HG02884 (cell line): Measurements from ENCODE around the gene RPL39.
"Not testable (repeated sequence)": the region's sequence is repeated elsewhere in the genome, so short reads cannot be mapped to it uniquely, and the experiment has no call there.

Experiments used
- ATAC-seq: cut with Tn5 transposase; IDR thresholded peaks from one replicate; pipeline ENCODE4 v1.9.1; 2021; ENCODE audit warnings: mild to moderate bottlenecking, moderate library complexity; ENCODE audit not compliant: unreplicated experiment

Gene RPL39

DNA sequence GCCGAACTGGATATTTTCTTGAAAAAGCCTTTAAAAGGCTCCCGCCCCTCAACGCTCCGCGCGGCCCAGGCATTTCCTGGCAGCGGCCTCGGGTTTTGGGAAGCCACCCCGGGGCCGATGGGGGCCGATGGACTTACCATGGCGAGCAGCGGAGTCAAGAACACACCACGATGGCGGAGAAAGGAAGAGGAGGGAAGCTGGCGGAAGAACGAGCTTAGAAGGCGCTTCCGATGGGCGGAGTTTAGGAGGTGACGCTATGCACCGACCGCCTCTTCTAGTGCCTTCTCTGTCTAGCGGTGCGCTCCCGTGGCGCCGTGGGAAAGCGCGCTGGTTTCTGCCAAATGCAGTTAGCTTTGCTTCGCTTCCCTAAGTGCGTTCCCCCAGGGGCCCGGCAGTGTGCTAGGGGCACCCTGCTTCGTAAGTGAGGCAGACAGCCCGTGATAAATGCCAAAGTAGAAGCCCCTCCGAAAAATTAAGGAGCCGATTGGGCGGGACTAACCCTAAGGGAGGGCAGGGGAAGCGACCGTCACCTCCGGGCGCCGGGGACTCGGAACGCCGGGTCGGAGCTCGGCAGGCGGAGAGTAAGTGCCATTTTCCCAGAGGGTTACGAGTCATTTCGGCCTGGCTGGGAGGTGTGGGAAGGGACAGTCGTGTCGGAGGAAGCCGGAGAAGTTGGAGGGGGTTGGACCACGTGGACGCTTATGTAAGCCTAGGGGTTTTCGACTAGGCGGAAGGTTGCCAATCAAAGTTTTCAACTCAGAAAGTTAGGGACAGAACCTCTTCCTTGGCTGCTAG, at the start of gene RPL39:
RPL39 (minus strand) TSS at position 194 of the 795 bp plus-strand sequence; CDS start at position 140, 54 bp downstream.
- ATAC-seq, result peak; percentile 77

DNA sequence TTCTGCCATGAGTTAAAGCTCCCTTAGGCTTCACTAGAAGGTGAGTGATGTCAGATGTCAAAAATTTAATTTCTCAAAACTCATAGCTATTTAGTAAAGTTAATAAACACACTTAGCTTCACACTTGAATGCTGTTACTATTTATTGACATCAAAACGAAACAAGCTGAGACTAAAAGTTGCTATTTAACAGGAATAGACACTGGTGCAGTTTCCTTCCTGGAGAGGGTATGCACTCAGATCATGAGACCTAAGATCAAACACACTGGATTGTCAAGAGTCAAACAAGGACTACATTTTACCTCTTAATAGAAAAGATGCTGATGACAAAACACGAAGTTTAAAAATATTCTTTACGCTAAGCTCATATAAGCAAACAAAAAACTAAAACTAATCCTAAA, 42.5 kb upstream of the RPL39 start:
- ATAC-seq, result no peak

DNA sequence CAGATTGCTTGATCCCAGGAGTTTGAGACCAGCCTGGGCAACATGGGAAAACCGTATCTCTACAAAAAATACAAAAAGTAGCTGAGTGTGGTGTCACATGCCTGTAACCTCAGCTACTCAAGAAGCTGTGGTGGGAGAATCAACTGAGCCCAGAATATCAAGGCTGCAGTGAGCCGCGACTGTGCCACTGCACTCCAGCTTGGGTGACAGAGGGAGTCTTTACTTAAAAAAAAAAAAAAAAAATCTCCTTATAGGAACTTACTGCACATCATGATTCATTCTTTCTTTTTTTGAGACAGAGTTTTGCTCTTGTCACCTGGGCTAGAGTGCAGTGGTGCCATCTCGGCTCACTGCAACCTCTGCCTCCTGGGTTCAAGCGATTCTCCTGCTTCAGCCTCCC, 37.0 kb upstream of the RPL39 start:
- no peak for ATAC-seq

DNA sequence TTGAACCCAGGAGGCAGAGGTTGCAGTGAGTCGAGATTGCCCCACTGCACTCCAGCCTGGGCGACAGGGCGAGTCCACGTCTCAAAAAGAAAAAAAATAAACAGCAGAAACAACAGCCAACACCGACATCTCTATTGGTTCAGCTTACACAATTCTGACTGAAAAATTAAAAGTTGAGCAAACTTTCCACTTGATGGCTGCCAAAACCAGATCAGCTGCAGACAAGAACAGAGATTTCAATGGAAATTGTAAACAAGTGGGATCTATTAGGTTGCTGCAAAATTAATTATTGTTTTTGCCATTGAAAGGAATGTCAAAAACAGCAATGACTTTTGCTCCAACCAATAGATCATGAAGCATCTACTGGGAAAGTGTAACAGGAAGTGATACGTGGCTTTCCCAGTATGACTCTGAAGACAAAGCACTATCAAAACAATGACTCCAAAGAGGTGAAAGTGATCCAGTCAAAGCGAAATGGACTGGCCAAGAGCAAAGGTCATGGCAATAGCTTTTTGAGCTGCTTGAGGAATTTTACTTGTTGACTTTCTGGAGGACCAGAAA, 35.0 kb upstream of the RPL39 start:
- no peak for ATAC-seq

DNA sequence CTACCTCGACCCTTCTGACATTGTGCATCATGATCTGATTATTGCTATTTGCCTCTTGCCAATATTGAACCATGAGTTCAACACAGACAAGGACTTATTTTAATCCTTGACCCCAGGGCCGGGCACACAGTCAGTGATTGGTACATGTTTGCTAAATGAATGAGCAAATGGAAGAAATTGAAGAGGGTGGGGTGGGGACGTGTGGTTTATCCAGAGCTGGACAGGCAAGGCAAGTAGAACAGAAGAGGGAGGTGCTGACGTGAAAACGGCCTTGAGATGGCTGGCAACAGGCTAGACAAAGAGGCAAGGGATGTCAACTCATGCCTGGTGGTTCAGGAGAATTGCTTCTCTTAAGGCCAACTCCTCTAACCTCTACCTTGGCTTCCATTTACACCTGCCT, 32.8 kb upstream of the RPL39 start:
- not testable (repeated sequence) for ATAC-seq

DNA sequence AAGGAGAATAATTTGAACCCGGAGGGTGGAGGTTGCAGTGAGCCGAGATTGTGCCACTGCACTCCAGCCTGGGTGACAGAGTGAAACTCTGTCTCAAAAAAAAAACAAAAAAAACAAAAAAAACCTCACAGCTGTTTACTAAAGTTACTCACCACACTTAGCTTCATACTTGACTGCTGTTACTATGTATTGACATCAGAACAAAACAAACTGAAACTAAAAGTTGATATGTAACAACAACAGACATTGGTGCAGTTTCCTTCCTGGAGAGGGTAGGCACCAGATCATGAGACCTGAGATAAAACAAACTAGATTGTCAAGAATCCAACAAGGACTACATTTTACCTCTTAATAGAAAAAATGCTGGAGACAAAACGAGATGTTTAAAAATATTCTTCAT, 30.3 kb upstream of the RPL39 start:
- ATAC-seq, result peak; percentile 85

DNA sequence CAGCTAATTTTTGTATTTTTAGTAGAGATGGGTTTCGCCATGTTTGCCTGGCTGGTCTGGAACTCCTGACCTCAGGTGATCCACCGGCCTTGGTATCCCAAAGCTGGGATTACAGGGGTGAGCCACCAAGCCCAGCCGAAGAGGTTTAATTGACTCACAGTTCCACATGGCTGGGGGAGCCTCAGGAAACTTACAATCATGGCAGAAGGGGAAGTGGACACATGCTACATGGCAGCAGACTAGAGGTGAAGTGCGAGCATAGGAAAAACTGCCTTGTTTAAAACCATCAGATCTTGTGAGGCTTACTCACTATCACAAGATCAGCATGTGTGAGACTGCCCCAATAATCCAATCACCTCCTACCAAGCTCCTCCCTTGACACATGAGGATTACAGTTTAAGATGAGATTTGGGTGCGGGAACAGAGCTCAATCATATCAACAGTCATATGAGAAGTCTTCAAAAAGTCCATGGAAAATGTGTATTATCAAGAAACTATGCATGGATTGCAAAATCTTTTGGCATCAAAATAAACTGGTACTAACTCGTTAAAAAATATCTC, 25.8 kb upstream of the RPL39 start:
- no peak for ATAC-seq

DNA sequence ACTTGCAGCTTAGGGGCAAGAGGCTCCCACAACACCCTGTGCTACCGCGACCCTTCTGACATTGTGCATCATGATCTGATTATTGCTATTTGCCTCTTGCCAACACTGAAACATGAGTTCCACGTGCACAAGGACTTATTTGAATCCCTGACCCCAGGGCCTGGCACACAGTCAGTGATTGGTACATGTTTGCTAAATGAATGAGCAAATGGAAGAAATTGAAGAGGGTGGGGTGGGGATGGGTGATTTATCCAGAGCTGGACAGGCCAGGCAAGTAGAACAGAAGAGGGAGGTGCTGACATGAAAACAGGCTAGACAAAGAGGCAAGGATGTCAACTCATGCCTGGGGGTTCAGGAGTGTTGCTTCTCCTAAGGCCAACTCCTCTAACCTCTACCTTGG, 24.9 kb upstream of the RPL39 start:
- no peak for ATAC-seq

DNA sequence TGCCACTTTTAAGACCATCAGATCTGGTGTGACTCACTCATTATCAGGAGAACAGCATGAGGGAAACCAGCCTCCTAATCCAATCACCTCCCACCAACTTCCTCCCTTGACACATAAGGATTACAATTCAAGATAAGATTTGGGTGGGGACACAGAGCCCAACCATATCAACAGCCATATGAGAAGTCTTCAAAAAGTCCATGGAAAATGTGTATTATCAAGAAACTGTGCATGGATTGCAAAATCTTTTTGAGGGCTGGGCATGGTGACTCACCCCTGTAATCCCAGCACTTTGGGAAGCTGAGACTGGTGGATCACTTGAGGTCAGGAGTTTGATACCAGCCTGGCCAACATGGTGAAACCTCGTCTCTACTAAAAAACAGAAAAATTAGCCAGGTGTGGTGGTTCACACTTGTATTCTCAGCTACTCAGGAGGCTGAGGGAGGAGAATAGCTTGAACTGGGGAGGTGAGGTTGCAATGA, 17.8 kb upstream of the RPL39 start:
- ATAC-seq, result no peak

DNA sequence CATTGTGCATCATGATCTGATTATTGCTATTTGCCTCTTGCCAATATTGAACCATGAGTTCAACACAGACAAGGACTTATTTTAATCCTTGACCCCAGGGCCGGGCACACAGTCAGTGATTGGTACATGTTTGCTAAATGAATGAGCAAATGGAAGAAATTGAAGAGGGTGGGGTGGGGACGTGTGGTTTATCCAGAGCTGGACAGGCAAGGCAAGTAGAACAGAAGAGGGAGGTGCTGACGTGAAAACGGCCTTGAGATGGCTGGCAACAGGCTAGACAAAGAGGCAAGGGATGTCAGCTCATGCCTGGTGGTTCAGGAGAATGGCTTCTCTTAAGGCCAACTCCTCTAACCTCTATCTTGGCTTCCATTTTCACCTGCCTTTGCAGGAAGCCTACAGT, 17.0 kb upstream of the RPL39 start:
- not testable (repeated sequence) for ATAC-seq

DNA sequence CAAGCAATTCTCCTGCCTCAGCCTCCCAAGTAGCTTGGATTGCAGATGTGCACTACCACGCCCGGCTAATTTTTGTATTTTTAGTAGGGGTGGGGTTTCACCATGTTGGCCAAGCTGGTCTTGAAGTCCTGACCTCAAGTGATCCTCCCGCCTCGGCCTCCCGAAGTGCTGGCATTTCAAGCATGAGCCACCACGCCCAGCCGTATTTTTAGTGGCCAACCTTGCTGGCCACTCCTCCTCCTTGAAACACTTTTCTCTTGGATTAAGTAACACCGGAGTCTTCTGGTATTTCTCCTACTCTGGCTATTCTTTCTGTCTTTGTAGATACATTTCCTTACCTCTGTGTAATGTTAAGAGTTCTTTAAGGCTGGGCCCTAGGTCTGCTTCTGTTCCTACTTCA, 11.1 kb upstream of the RPL39 start:
- no peak for ATAC-seq

DNA sequence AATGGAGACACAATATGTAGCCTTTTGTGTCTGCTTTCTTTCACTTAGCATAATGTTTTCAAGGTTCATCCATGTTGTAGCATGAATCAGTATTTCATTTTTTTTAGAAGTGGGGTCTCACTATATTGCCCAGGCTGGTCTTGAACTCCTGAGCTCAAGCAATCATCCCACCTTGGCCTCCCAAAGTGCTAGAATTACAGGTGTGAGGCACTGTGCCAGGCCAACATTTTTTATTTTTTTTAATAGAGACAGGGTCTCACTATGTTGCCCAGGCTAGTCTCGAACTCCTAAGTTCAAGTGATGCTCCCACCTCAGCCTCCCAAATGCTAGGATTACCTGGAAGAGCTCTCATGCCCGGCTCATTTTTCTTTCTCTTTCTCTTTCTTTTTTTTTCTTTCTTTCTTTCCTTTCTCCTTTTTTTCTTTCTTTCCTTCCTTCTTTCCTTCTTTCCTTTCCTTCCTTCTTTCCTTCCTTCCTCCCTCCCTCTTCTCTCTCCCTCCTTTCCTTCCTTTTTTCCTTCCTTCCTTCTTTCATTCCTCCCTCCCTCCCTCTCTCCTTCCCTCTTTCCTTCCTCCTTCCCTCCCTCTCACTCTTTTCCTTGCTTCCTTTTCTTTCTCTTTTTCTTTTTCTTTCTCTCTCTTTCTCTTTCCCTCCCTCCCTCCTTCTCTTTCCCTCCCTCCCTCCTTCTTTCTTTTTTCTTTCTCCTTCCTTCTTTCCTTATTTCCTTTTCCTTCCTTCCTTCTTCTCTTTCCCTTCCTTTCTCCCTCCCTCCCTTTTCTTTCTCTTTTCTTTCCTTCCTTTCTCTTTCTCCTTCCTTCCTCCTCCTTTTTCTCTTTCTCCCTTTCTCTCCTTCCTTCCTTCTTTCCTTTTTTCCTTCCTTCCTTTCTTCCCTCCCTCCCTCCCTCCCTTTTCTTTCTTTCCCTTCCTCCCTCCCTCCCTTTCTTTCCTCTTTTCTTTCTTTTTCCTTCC, 10.1 kb upstream of the RPL39 start:
- no peak for ATAC-seq

DNA sequence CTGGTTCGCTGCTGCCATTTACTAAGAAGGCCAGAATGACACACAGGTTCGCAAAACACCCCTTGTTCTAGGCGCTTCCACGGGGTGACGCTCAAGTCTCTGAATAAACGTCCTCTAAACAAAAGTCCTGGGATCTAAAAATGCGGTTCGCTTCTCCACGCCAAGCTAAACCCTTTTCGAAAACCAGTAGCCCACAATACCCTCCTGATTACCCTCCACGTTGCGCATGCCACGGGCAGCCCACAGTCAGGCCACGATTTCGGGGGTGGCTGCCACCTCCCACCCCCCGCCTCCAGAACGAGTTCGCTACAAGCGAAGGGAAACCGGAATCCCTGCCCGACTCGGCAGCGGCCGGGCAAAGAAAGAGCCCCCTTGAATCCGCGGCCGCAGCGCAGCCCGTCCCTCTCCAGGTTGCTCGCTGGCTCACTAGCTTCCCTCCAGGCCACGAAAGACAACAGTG, 423 bp downstream of the RPL39 start:
- ATAC-seq, result peak; percentile 11

DNA sequence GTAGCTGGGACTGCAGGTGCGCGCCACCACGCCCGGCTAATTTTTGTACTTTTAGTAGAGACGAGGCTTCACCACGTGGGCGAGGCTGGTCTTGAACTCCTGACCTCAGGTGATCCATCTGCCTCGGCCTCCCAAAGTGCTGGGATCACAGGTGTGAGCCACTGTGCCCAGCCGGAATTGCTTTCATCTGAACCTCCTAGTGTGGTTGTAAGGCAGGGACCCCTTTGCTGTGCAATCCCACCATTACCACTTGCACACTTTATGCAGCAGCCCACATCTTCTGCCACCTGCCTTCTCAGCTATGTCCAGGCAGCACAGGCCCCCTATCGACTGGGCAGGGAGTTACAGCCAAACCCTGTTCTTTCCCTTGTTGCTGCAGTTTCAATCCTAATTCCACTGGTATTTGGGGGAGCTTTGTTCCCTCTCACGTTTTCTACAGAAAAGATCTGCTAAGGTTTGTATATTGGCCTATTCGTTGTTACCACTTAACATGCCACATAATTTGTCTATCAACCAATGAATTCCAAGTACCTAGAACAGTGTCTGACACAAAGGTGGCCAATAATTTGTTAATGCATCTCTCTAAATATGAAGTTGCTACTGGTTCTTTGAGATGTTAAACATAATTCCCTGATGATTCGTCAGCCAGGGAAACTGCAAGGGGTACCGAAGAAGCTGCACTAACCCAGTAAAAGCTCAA, 6.5 kb downstream of the RPL39 start:
- ATAC-seq, result no peak

DNA sequence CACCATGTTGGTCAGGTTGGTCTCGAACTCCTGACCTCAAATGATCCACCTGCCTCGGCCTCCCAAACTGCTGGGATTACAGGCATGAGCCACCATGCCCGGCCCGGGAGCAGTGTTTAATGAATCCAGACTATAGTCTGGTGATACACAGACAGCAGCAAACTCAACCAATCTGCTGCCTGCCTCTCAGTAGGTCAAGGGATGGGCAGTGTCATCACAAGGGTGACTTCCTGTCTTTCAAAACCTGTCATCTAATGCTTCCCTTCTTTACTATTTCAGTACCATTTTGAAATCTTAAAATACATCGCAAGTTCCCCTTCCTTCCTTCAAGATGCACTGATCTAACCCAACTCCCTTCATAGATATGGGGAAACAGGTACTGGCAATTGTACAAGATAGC, 8.4 kb downstream of the RPL39 start:
- ATAC-seq, result no peak

DNA sequence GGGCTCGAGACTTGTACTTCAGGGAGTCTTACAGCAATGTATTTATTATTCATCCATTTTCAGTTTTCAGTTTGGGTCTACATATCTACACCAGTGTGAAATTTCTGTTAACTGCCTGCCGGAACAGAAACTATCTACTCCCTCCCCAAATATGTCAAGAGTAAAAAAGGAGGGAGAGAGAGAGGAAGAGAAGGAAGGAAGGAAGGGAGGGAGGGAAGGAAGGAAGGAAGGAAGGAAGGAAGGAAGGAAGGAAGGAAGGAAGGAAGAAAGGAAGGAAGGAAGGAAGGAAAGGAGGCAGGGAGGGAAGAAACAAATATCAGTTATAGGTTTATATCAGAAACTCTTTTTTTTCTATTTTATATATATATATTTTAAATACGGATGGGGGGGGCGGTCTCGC, 12.6 kb downstream of the RPL39 start:
- no peak for ATAC-seq

DNA sequence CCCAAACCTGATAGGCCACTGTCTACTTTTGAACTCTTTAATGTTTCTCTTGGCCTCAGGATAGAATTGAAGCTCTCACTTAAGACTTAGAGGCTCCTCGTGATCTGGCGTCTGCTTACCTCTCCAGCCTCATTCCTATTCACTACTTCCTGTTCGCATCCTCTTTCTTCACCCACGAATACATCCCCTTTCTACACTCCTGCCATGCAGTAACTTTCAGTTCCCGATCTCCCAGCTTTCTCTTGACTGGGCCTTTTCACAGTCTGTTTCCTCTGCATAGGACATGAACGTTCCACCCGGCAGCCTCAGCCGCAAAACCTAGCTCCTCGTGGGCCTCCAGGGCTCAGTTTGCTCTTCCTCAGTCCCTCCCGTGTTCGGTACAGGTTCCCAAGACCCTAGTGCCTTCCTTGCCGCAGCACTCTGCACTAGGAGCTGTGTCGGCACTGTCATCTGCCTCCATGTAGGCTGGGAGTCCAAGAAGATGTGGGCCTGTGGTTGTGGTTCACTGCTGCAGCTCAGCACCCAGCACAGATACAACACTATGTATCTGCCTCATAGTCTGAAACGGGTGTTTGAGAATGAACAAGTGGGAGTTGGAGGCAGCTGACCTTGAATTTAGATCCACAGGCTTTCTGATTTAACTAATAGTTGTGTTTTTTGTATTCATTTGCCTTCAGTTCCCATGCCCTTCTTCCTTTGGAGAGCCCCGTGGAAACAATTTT, 15.8 kb downstream of the RPL39 start:
- ATAC-seq, result no peak

DNA sequence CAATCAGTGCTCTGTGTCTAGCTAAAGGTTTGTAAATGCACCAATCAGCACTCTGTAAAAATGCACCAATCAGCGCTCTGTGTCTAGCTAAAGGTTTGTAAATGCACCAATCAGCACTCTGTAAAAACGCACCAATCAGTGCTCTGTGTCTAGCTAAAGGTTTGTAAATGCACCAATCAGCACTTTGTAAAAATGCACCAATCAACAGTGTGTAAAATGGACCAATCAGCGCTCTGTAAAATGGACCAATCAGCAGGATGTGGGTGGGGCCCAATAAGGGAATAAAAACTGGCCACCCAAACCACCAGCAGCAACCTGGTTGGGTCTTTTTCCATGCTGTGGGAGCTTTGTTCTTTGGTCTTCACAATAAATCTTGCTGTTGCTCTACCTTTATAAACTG, 22.0 kb downstream of the RPL39 start:
- not testable (repeated sequence) for ATAC-seq

DNA sequence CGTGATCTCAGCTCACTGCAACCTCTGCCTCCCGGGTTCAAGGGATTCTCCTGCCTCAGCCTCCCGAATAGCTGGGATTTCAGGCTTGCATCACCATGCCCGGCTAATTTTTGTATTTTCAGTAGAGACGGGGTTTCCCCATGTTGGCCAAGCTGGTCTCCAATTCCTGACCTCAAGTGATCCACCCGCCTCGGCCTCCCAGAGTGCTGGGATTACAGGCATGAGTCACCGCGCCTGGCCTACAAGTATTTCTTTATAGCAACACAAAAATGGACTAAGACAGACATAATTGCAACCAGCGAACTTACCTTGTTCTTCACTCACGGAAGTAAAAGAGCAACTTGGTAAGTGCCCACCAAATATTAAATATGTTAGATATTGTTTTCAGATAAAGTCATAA, 23.0 kb downstream of the RPL39 start:
- ATAC-seq, result not testable (repeated sequence)
